Amniotic stem cell (primary cell): ENCODE measurements around the gene KLHL10.
A peak's percentile ranks its signal among the peaks of the same experiment; 100 is the strongest.
"Not testable (repeated sequence)": the region's sequence is repeated elsewhere in the genome, so short reads cannot be mapped to it uniquely, and the experiment has no call there.

Source experiments
- DNase-seq: peaks from one replicate; lab custom pipeline; 2025; lab: John Stamatoyannopoulos, UW

The KLHL10 gene

GRCh38 chr17:41851382-41851781 lies 13.8 kb downstream of the KLHL10 start:
- DNase-seq, result not testable (repeated sequence)

GRCh38 chr17:41860254-41860931 lies 22.8 kb downstream of the KLHL10 start:
- DNase-seq, result no peak

GRCh38 chr17:41863074-41863848 lies 25.6 kb downstream of the KLHL10 start:
- DNase-seq, result no peak

- no peak for DNase-seq
Measured at GRCh38 chr17:41864498-41864835, 26.8 kb downstream of the KLHL10 start.

- DNase-seq, result peak; percentile 83
Measured at GRCh38 chr17:41864836-41865595, 27.4 kb downstream of the KLHL10 start, which contains the start of gene KLHL11. Gene KLHL11 (minus strand): TSS chr17:41865423. CDS start chr17:41865370, 53 bp downstream.

- DNase-seq, result no peak
Measured at GRCh38 chr17:41865596-41865893, 27.9 kb downstream of the KLHL10 start.

- DNase-seq, result no peak
Measured at GRCh38 chr17:41868568-41868967, 30.9 kb downstream of the KLHL10 start.

- DNase-seq, result no peak
Measured at GRCh38 chr17:41869426-41869825, 31.8 kb downstream of the KLHL10 start.

- no peak for DNase-seq
Measured at GRCh38 chr17:41870097-41870496, 32.5 kb downstream of the KLHL10 start.

- DNase-seq, result no peak
Measured at GRCh38 chr17:41870627-41871026, 33.0 kb downstream of the KLHL10 start.

- no peak for DNase-seq
Measured at GRCh38 chr17:41871789-41872188, 34.2 kb downstream of the KLHL10 start.

GRCh38 chr17:41873559-41874292 lies 36.1 kb downstream of the KLHL10 start:
- DNase-seq, result no peak

- not testable (repeated sequence) for DNase-seq
Measured at GRCh38 chr17:41874293-41874670, 36.7 kb downstream of the KLHL10 start.

GRCh38 chr17:41880130-41880529 lies 42.5 kb downstream of the KLHL10 start:
- DNase-seq, result no peak

- DNase-seq, result no peak
Measured at GRCh38 chr17:41882756-41883155, 45.1 kb downstream of the KLHL10 start.

- DNase-seq, result no peak
Measured at GRCh38 chr17:41885733-41886132, 48.1 kb downstream of the KLHL10 start.

GRCh38 chr17:41888332-41888965 lies 50.8 kb downstream of the KLHL10 start:
- no peak for DNase-seq

GRCh38 chr17:41891135-41892020 lies 53.8 kb downstream of the KLHL10 start:
- DNase-seq, result no peak

GRCh38 chr17:41892021-41892376 lies 54.4 kb downstream of the KLHL10 start:
- DNase-seq, result no peak

- no peak for DNase-seq
Measured at GRCh38 chr17:41893384-41893783, 55.8 kb downstream of the KLHL10 start.

- DNase-seq, result peak; percentile 69
Measured at GRCh38 chr17:41894791-41895331, 57.2 kb downstream of the KLHL10 start.
